Raji (cell line): Measurements from ENCODE around the gene TIMP2.

ENCODE experiments used
- POLR2A ChIP-seq: IDR thresholded peaks from 2 replicates; pipeline ENCODE4 v1.6.1; 2011; ENCODE audit warnings: low read depth, low read length, control low read depth; ENCODE audit not compliant: insufficient read depth

TIMP2 gene

GRCh38 chr17:78847052-78847451, 78.1 kb downstream of the TIMP2 start:
- TF ChIP-seq POLR2A: no peak

- no peak for TF ChIP-seq POLR2A
Measured at GRCh38 chr17:78844301-78845005, 80.7 kb downstream of the TIMP2 start.

GRCh38 chr17:78842881-78843565, 82.2 kb downstream of the TIMP2 start:
- no peak for TF ChIP-seq POLR2A

GRCh38 chr17:78840780-78841611, 84.2 kb downstream of the TIMP2 start, which contains the start of gene USP36:
USP36 (minus strand) TSS chr17:78840814; CDS start chr17:78836363, 4,451 bp downstream.
- peak; percentile 95 for TF ChIP-seq POLR2A

GRCh38 chr17:78840530-78840779, 84.7 kb downstream of the TIMP2 start:
- no peak for TF ChIP-seq POLR2A

GRCh38 chr17:78839762-78840529, 85.2 kb downstream of the TIMP2 start:
- TF ChIP-seq POLR2A: no peak

- no peak for TF ChIP-seq POLR2A
Measured at GRCh38 chr17:78839235-78839761, 85.9 kb downstream of the TIMP2 start.

- no peak for TF ChIP-seq POLR2A
Measured at GRCh38 chr17:78838574-78839005, 86.6 kb downstream of the TIMP2 start.

GRCh38 chr17:78836420-78837021, 88.7 kb downstream of the TIMP2 start:
- no peak for TF ChIP-seq POLR2A

GRCh38 chr17:78834571-78834970, 90.6 kb downstream of the TIMP2 start:
- TF ChIP-seq POLR2A: no peak

GRCh38 chr17:78832541-78832810, 92.7 kb downstream of the TIMP2 start:
- no peak for TF ChIP-seq POLR2A

- TF ChIP-seq POLR2A: no peak
Measured at GRCh38 chr17:78831688-78832540, 93.3 kb downstream of the TIMP2 start.

- no peak for TF ChIP-seq POLR2A
Measured at GRCh38 chr17:78829477-78829876, 95.7 kb downstream of the TIMP2 start.

- no peak for TF ChIP-seq POLR2A
Measured at GRCh38 chr17:78828470-78829185, 96.6 kb downstream of the TIMP2 start.
